ENCODE results near the gene COMMD1.
"Not testable (repeated sequence)": the region's sequence is repeated elsewhere in the genome, so short reads cannot be mapped to it uniquely, and the experiment has no call there.

The COMMD1 gene

DNA sequence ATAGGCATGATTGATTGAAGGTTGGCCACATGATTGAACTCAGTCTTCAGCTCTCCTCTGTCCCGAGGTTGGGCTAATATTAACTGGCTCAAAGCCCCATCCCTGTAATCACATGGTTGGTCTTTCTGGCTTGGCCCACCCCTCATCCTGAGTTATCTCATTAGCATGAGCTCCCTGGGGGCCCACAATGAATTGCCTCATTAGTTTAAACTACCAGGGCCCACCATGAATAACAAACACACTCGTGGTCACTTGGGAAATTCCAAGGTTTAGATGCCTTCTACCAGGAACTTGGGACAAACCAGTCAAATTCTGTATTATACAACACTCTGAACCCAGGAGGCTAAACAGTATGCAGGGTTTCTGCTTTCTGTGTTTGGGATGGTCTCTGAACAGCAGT lies 168.8 kb downstream of the COMMD1 start:
- DNase-seq (ENCODE audit: low read depth), result no peak

DNA sequence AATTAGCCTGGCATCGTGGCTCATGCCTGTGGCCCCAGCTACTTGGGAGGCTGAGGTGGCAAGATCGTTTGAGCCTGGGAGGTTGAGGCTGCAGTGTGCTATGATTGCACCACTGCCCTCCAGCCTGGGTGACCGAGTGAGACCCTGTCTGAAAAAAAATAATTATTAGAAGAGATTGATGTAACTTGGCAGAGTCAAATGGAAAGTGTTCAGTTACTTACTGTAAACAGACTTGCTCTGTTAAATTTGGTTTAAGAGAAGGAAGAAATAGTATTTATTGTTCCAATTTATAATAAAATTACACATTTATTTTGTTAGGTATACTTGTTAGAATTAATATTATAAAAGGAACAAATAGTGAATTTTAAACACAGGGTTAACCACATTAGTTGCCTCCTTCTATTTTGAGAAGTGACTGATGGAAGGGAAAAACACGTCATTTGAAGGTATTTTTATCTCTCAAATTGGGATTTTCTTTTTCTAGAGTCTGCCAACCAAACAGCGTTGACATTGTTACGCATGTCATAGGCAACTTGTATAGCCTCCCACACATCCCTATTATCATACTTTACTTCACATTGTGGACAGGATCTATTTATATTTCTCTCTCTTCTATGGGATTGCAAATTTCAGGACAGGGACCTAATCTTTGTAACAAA lies 171.6 kb downstream of the COMMD1 start:
- DNase-seq (ENCODE audit: low read depth), result no peak

GRCh38 chr2:62084801-62085200 lies 179.3 kb downstream of the COMMD1 start:
- no peak for DNase-seq (ENCODE audit: low read depth)

DNA sequence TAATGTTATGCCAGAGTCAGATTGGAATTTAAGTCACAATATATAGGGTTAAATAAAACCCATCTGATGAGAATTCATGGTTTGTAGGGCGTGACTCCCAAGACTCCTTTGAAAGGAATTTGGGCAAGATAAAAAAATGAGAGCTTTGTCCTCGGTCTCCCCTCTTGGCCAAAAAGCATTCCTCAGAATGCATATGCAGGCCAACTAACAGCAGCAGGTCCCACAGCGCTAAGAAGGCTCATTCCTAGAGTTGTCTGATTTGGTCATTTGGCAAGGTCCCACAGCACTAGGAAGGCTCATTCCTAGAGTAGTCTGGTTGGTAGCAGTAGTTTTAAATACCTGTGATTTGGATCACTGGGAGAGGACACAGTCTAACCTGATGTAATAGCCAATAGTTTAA lies 184.2 kb downstream of the COMMD1 start:
- DNase-seq (ENCODE audit: low read depth), result no peak

DNA sequence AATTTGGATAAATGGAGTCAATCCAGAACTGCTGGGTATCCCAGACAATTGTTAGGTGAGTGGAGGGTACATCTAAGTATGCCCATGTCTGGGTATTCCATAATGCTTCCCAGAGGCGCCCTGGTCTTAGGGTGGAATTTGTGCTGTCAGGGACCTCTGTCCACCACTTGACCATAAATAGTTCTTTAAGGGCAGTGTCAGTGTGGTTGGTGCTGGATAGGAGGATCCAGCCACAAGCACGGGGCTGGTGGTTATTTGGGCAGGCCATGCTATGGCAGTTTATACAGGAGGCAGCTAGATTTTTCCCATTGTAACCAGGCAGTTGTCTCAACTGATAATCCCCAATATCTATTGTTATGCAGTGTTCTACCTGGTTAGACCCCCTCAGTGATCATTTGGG lies 186.0 kb downstream of the COMMD1 start:
- no peak for DNase-seq (ENCODE audit: low read depth)

GRCh38 chr2:62099050-62099449 lies 193.6 kb downstream of the COMMD1 start:
- DNase-seq (ENCODE audit: low read depth), result no peak

DNA sequence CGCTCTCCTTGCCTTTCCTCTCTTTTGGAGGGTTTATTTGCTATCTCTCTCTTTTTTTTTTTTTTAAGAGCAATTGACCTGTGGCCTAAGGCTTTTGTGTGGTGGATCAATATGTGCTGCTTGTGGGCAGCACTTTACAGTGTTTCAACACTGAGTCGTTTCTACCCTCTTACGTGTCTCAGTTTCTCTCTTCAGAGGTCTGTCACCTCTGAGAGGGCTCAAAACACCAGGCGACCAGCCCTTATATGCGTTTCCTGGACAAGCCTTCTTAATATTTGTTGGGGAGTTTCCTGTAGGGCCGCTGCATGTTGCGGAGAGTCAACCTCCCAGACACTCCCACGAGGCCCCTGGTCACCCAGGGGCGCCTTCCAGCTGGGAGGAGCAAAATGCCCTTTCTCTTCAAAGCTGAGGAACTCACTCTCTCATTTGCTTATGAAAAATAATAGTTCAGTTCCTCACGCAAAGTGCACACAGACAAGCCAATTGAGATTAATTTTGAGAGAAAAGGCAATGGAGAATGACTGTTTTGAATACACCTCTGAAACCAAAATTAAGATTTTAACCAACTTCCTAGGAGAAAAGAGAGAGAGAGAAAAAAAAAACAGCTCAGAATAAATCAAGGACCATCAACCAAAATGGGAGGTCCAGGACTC lies 194.2 kb downstream of the COMMD1 start:
- no peak for DNase-seq (ENCODE audit: low read depth)

DNA sequence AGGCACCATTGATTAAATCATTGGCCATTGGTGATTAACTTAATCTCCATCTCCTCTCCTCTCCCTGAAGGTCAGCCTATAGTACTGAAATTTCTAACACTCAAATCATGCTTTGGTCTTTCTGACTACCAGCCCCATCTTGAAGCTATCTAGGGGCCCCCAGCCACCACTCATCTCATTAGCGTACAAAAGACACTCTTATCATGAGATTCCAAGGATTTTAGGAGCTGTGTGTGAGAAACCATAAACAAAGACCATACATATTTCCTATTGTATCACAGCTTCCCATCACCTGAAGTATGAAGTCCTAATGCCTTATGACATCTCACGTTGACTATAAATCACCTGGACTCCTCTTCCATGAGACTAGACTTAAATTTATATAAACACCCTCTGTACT lies 196.4 kb downstream of the COMMD1 start:
- DNase-seq (ENCODE audit: low read depth), result no peak

DNA sequence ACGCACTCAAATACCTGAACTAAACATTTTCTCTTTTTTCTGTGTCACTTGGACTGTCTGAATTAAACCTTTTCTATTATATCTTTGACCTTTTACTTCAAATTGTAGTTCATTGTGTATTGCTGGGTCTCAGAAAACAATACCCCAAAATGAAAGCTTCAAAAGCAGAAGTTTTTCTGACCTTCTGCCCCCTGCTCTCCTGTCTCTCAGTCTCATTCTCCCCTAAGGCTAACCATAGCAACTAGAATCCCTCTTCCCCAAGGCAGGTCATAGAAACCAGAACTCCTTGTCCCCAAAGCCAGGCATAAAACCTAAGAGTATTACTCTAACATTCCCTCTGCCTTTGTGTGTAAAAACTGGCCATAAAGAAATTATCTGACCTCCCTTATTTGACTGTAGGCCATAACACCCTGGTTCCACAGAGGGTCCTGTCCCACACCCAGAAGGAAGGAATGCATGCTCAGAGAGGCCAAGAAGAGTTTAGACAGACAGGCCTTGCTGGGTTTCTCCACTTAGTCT lies 197.0 kb downstream of the COMMD1 start:
- no peak for DNase-seq (ENCODE audit: low read depth)

- DNase-seq (ENCODE audit: low read depth), result no peak
Measured at GRCh38 chr2:62109554-62109953, 204.1 kb downstream of the COMMD1 start.

- no peak for DNase-seq (ENCODE audit: low read depth)
Measured at GRCh38 chr2:62110415-62111025, 205.0 kb downstream of the COMMD1 start.

- DNase-seq (ENCODE audit: low read depth), result no peak
Measured at GRCh38 chr2:62112179-62112578, 206.7 kb downstream of the COMMD1 start.

GRCh38 chr2:62114564-62114963 lies 209.1 kb downstream of the COMMD1 start:
- DNase-seq (ENCODE audit: low read depth), result no peak

DNA sequence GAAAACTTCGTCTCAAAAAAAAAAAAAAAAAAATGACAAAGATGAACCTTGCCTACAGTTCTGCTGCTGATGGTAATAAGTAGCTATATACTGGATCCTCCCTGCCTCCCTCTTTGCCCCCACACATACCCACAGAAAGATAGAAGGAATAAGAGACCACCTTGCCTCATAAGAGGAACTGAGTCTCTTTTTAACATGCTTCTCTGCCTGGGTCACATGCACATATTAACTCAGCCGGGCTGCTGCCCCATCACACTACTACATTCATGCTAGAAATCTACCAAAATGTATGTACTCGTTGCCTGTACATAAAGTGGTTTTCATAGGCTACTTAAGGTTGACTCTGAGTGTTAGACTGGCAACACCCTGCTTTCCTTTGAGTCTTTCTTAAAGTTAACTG lies 211.5 kb downstream of the COMMD1 start:
- no peak for DNase-seq (ENCODE audit: low read depth)

DNA sequence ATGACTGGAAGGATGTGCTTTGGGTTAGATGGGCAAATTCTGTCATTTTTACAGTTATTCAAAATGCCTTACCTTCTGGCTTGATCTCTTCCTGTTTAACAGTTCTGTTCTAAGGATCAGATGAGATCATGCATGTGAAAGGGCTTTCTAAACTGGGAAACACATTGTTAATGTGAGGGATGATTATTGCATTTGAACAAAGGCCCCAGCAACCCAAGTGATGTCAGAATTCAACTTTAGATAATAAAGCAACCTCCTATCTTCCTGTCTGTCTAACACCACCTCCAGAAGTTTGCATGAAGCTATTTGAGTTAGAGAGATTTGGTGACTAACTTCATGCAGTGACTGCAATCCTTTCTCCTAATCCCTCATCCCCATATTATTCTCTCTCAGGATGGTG lies 212.7 kb downstream of the COMMD1 start:
- no peak for DNase-seq (ENCODE audit: low read depth)

GRCh38 chr2:62119311-62119974 lies 214.0 kb downstream of the COMMD1 start:
- no peak for DNase-seq (ENCODE audit: low read depth)

GRCh38 chr2:62126239-62126638 lies 220.8 kb downstream of the COMMD1 start:
- not testable (repeated sequence) for DNase-seq (ENCODE audit: low read depth)

GRCh38 chr2:62133320-62133823 lies 227.9 kb downstream of the COMMD1 start:
- no peak for DNase-seq (ENCODE audit: low read depth)

DNA sequence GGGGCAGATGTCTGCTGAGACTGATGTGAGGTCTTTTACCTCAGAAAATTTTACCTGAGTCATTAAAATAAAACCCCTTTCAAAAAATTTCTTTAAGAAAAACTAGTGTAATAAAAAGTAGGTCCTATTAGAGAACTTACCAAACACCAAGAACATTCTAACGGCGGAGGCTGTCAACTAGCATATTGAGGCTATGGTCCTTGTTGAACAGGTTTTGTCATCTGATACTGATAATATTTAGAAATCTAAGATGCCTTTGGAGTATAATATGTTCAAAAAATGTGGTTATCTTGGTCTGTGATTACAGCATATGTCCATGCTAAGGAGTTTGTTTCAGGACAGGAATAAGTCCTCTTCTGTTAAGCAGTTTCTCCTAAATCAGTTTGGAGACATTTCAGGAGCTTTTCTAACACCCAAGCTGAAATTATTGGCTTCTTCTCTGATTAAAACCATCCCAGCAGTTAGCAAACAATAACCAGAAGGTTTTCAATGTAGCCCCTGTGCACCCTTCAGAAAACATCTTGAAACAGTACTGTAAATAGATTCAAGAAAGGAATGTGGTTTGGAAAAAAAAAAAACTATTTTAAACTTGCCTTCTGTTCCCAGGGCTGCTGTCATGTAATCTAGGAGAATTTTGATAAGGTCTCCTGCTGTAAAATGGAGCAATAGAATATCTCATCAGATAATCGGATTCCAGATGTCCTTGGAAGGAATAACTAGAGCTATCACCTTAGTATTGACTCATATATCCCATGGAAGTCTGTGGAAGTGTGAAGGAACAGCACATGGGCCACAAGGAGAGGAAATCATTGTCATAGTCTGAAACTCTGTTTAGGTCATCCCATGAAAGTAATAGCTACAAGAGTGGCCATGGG lies 231.7 kb downstream of the COMMD1 start:
- DNase-seq (ENCODE audit: low read depth), result no peak

DNA sequence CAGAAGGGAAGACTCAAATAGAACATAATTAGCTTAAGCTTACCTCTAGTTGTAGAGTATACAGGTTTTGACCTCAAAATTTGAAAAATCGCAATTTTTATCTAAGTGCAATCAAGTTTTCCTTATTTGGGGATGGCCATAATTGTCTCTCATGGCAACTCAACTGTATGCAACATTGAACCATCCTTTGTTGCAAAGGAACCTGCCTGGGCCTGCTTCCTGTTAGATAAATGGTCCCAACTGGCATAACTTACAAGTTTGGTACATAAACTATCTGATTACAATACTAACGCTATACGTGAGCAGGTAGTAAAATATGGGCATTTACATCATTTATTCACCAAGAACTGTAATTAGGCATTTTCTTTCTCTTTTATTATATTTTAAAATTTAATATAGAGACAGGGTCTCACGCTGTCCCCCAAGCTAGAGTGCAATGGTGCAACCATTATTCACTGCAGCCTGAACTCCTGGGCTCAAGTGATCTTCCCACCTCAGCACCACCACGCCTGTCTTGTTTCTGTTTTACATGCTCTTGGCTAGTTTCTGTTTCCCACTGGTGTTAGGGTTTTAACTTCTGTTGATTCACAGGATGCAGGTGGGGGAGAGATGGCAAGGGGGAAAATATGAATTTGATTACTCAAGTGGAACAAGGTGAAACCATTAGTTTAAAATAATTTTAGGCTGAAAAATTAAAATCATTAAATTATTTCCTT lies 235.1 kb downstream of the COMMD1 start:
- DNase-seq (ENCODE audit: low read depth), result no peak

GRCh38 chr2:62141142-62141740 lies 235.8 kb downstream of the COMMD1 start:
- no peak for DNase-seq (ENCODE audit: low read depth)

Measured in non-pigmented ciliary epithelial cell (primary cell).